GM12878 (cell line): ENCODE data around the gene TRIM17. TPM values are rescaled to one million over a fixed set of nuclear protein-coding genes. Genes with fewer than 3 reads are reported as not detected.

Experiments used
- ATAC-seq: fragments of 200-7000 bp; cut with Tn5 transposase; 3 replicates; pipeline ENCODE4 v1.9.1; 2020; ENCODE audit warnings: mild to moderate bottlenecking, moderate library complexity
- BruUV-seq: library from RNA; stranded (reverse); fragments of 400-500 nt; replicated peaks from 2 replicates; lab custom pipeline; 2021; lab: Mats Ljungman, UMichigan
- CTCF ChIA-PET: fragments of 300-600 bp; sonication (Branson Sonifier 250); formaldehyde crosslinking; extraction: SDS; loops from one replicate; lab custom pipeline; 2021; ENCODE audit warnings: inconsistent platforms; lab: Yijun Ruan, JAX
- POLR2A ChIA-PET: fragments of 350-600 bp; formaldehyde crosslinking; extraction: SDS; loops from one replicate; lab custom pipeline; 2021; ENCODE audit warnings: inconsistent platforms; lab: Charles Lee
- RAD21 ChIA-PET: fragments of 300-600 bp; sonication (Branson Sonifier 250); formaldehyde crosslinking; loops from one replicate; lab custom pipeline; 2023; ENCODE audit warnings: antibody characterized with exemption; ENCODE audit not compliant: unreplicated experiment; lab: Charles Lee
- SMC1A ChIA-PET: fragments of 300-600 bp; sonication (Branson Sonifier 250); formaldehyde crosslinking; loops from one replicate; lab custom pipeline; 2023; ENCODE audit not compliant: unreplicated experiment, uncharacterized antibody; lab: Charles Lee
- DNase-seq: peaks from one replicate; pipeline ENCODE4 v3.0.0-alpha.2; 2011; ENCODE audit warnings: low read depth, low spot score
- FAIRE-seq: peaks from 3 replicates; lab custom pipeline; 2011; peaks lifted over from hg19 to GRCh38; lab: Jason Lieb, UNC
- H2AFZ ChIP-seq: 2 replicates; pipeline ENCODE4 v1.6.0; 2011; ENCODE audit warnings: low read depth, low read length, control low read depth; ENCODE audit not compliant: control insufficient read depth
- H3K27ac ChIP-seq: 2 replicates; pipeline ENCODE4 v1.5.1; 2011; ENCODE audit warnings: control low read depth; ENCODE audit not compliant: control insufficient read depth, insufficient read depth
- H3K27me3 ChIP-seq, 2 experiments: replicated peaks in 1 of 2; 2 replicates each; pipeline versions ENCODE4 v1.6.0 to v1.6.1; 2011; ENCODE audit warnings: low read length in 1 of 2; ENCODE audit not compliant: control insufficient read depth in 2 of 2, insufficient read depth in 2 of 2
- H3K36me3 ChIP-seq, 2 experiments: 2 replicates each; pipeline ENCODE4 v1.5.1; 2011; ENCODE audit warnings: low read length in 1 of 2; ENCODE audit not compliant: control insufficient read depth in 2 of 2, insufficient read depth in 2 of 2
- H3K4me1 ChIP-seq: 2 replicates; pipeline ENCODE4 v1.6.1; 2011; ENCODE audit warnings: mild to moderate bottlenecking, low read length, moderate library complexity, mixed read lengths; ENCODE audit not compliant: control insufficient read depth, insufficient read depth
- H3K4me2 ChIP-seq: 2 replicates; pipeline ENCODE4 v1.6.0; 2011; ENCODE audit warnings: control low read depth; ENCODE audit not compliant: control insufficient read depth, insufficient read depth
- H3K4me3 ChIP-seq: fragments of 200-600 bp; sonication (generic); 2 replicates; pipeline ENCODE4 v1.5.1; 2016
- H3K79me2 ChIP-seq: 2 replicates; pipeline ENCODE4 v1.6.0; 2011; ENCODE audit warnings: low read length; ENCODE audit not compliant: control insufficient read depth, insufficient read depth
- H3K9ac ChIP-seq: 2 replicates; pipeline ENCODE4 v1.8.0; 2011; ENCODE audit warnings: low read length, control low read depth, mixed read lengths; ENCODE audit not compliant: control insufficient read depth, insufficient read depth
- H3K9me3 ChIP-seq: replicated peaks from 3 replicates; pipeline ENCODE4 v1.5.1; 2011; ENCODE audit warnings: mild to moderate bottlenecking, low read length; ENCODE audit not compliant: control insufficient read depth, insufficient read depth
- H4K20me1 ChIP-seq: 2 replicates; pipeline ENCODE4 v1.6.0; 2011; ENCODE audit not compliant: control insufficient read depth, insufficient read depth
- CHD4 ChIP-seq: fragments of 200-600 bp; sonication (generic); IDR thresholded peaks from 2 replicates; pipeline ENCODE4 v1.6.1; 2016; ENCODE audit warnings: mild to moderate bottlenecking
- EGR1 ChIP-seq, 2 experiments: IDR thresholded peaks; 1 replicate in 1 of 2; 2 replicates in 1 of 2; pipeline ENCODE4 v1.6.1; 2011 to 2012; ENCODE audit warnings: low read depth in 2 of 2, low read length in 2 of 2, borderline replicate concordance in 1 of 2, mild to moderate bottlenecking in 1 of 2, moderate library complexity in 1 of 2
- HDAC2 ChIP-seq: fragments of 200-600 bp; sonication (generic); IDR thresholded peaks from 2 replicates; pipeline ENCODE4 v1.6.1; 2017
- HSF1 ChIP-seq: fragments of 150-350 bp; IDR thresholded peaks from 2 replicates; pipeline ENCODE4 v1.6.1; 2014; ENCODE audit warnings: mild to moderate bottlenecking, low read depth, low read length
- NFXL1 ChIP-seq: fragments of 450-650 bp; IDR thresholded peaks from 2 replicates; pipeline ENCODE4 v1.6.1; 2017; ENCODE audit warnings: antibody characterized with exemption, mild to moderate bottlenecking, borderline replicate concordance
- PBX3 ChIP-seq: IDR thresholded peaks from 2 replicates; pipeline ENCODE4 v1.6.1; 2011; ENCODE audit warnings: mild to moderate bottlenecking, low read depth, low read length, moderate library complexity; ENCODE audit not compliant: insufficient replicate concordance
- RB1 ChIP-seq: fragments of 450-650 bp; formaldehyde crosslinking; IDR thresholded peaks from 2 replicates; pipeline ENCODE4 v1.6.1; 2017; ENCODE audit warnings: mild to moderate bottlenecking, borderline replicate concordance
- RBBP5 ChIP-seq: fragments of 200-600 bp; sonication (generic); conservative IDR thresholded peaks from 2 replicates; pipeline ENCODE4 v1.6.1; 2016
- RELB ChIP-seq: fragments of 450-650 bp; IDR thresholded peaks from 2 replicates; pipeline ENCODE4 v1.6.1; 2017; ENCODE audit warnings: low read depth, mild to moderate bottlenecking, moderate library complexity
- SMAD1 ChIP-seq: fragments of 450-650 bp; IDR thresholded peaks from 2 replicates; pipeline ENCODE4 v1.6.1; 2018; ENCODE audit warnings: mild to moderate bottlenecking, low read depth; ENCODE audit not compliant: partially characterized antibody
- SREBF2 ChIP-seq: IDR thresholded peaks from 2 replicates; pipeline ENCODE4 v1.6.1; 2012; ENCODE audit warnings: mild to moderate bottlenecking, low read length
- ZNF274 ChIP-seq: IDR thresholded peaks from one replicate; pipeline ENCODE4 v1.8.0; 2011; ENCODE audit not compliant: insufficient read length, insufficient read depth
- WGBS: methylation state at CpG from one replicate; pipeline ENCODE4 v1.1.6; 2016; ENCODE audit warnings: low lambda C conversion rate; ENCODE audit not compliant: insufficient replicate concordance, insufficient coverage; ENCODE audit errors: missing lambda C conversion rate; 5-methylcytosine and 5-hydroxymethylcytosine counted together
- in situ Hi-C: fragments of 300-500 bp; cut with MboI; formaldehyde crosslinking; loops from 9 replicates; pipeline ENCODE4 v1.14.3; 2018; ENCODE audit warnings: mixed read lengths
- intact Hi-C: fragments of 100-400 bp; cut with micrococcal nuclease; formaldehyde crosslinking; loops from one replicate; pipeline ENCODE4 v1.14.2; 2022; ENCODE audit not compliant: unreplicated experiment
- polyA plus RNA-seq, 11 experiments: library from polyadenylated mRNA; depleted of rRNA in 4 of 11; unstranded in 6 of 11; stranded (reverse) in 5 of 11; fragments of >200 nt; fragmentation: Nextera tagmentation in 4 of 11; fragmentation: Illumina TruSeq in 1 of 11; extraction: Ambion mirVana in 4 of 11; extraction: Trizol in 1 of 11; gene quantifications; 1 replicate in 1 of 11; 2 replicates in 10 of 11; pipeline versions ENCODE4 v1.2.1 to v1.2.3, GENCODE V29; 2011 to 2016; ENCODE audit warnings: inconsistent platforms in 2 of 11, missing spikeins in 2 of 11, low read depth in 1 of 11
- total RNA-seq, 4 experiments: library from RNA; depleted of rRNA in 3 of 4; stranded (reverse); fragments of >200 nt in 3 of 4; fragmentation: Illumina TruSeq in 1 of 4; extraction: Trizol in 1 of 4; gene quantifications; 2 replicates each; pipeline versions ENCODE4 v1.2.1 to v1.2.3, GENCODE V29; 2013 to 2021
- TF ChIP-seq, protein P1 (sequence below): IDR thresholded peaks from 2 replicates; pipeline ENCODE4 v1.6.1; 2012; ENCODE audit warnings: low read depth, low read length, improper control_type of control experiment
- TF ChIP-seq, protein P2 (sequence below): IDR thresholded peaks from 2 replicates; pipeline ENCODE4 v1.6.1; 2012; ENCODE audit warnings: improper control_type of control experiment, low read depth, low read length; ENCODE audit not compliant: insufficient replicate concordance

TRIM17 gene
- total and polyA plus RNA-seq, 10 of the 15 experiments (the other 5 are each of a cell fraction or from before 2014, with no cell fraction given) = 0.16 to 0.32 TPM; not detected in 8

GRCh38 chr1:228454238-228454637, 37.6 kb upstream of the TRIM17 start:
- no peak for FAIRE-seq

More at GRCh38 chr1:228454238-228454637, 37.6 kb upstream of the TRIM17 start:
- no peak for DNase-seq
- intact Hi-C loops = no loop called here
- Histone ChIP-seq H3K27me3 (no peaks in the 10 kb centered on the region), H3K36me3 (no peaks in the 10 kb centered on the region), H2AFZ (no peak overlapping the region), H3K9me3 (no peaks in the 10 kb centered on the region), H3K27ac (no peak overlapping the region), H4K20me1 (no peaks in the 10 kb centered on the region), H3K4me1 (no peaks in the 10 kb centered on the region), H3K4me2 (no peak overlapping the region), H3K79me2 (peaks cover 11% of the 10 kb centered on the region), H3K9ac (no peak overlapping the region), H3K4me3 (no peak overlapping the region)
- in situ Hi-C loops = no loop called here
- CTCF ChIA-PET = interaction anchor here (1.4 kb wide), 1 partner anchor 288 kb away, joined by 4 read pairs; no protein-coding TSS in a partner anchor
- WGBS = 24% methylated on average over 1 of the region's 1 CpG
- SMC1A ChIA-PET = no interaction called here
- TF ChIP-seq RB1 (no peak), HSF1 (no peak), HDAC2 (no peak), SMAD1 (no peak), RELB (no peak), SREBF2 (no peak), RBBP5 (no peak), NFXL1 (no peak), EGR1 (IDR thresholded peaks at IDR 0.05; ENCODE audit: borderline replicate concordance in 1 of 2, low read depth in 2 of 2, low read length in 2 of 2) (no peak), PBX3 (no peak), ZNF274 (no peak), CHD4 (no peak)
- TF ChIP-seq, protein P1, sequence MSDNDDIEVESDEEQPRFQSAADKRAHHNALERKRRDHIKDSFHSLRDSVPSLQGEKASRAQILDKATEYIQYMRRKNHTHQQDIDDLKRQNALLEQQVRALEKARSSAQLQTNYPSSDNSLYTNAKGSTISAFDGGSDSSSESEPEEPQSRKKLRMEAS = no peak
- TF ChIP-seq, protein P2, sequence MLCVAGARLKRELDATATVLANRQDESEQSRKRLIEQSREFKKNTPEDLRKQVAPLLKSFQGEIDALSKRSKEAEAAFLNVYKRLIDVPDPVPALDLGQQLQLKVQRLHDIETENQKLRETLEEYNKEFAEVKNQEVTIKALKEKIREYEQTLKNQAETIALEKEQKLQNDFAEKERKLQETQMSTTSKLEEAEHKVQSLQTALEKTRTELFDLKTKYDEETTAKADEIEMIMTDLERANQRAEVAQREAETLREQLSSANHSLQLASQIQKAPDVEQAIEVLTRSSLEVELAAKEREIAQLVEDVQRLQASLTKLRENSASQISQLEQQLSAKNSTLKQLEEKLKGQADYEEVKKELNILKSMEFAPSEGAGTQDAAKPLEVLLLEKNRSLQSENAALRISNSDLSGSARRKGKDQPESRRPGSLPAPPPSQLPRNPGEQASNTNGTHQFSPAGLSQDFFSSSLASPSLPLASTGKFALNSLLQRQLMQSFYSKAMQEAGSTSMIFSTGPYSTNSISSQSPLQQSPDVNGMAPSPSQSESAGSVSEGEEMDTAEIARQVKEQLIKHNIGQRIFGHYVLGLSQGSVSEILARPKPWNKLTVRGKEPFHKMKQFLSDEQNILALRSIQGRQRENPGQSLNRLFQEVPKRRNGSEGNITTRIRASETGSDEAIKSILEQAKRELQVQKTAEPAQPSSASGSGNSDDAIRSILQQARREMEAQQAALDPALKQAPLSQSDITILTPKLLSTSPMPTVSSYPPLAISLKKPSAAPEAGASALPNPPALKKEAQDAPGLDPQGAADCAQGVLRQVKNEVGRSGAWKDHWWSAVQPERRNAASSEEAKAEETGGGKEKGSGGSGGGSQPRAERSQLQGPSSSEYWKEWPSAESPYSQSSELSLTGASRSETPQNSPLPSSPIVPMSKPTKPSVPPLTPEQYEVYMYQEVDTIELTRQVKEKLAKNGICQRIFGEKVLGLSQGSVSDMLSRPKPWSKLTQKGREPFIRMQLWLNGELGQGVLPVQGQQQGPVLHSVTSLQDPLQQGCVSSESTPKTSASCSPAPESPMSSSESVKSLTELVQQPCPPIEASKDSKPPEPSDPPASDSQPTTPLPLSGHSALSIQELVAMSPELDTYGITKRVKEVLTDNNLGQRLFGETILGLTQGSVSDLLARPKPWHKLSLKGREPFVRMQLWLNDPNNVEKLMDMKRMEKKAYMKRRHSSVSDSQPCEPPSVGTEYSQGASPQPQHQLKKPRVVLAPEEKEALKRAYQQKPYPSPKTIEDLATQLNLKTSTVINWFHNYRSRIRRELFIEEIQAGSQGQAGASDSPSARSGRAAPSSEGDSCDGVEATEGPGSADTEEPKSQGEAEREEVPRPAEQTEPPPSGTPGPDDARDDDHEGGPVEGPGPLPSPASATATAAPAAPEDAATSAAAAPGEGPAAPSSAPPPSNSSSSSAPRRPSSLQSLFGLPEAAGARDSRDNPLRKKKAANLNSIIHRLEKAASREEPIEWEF = no peak
- ATAC-seq = no peak
- RAD21 ChIA-PET = no interaction called here
- POLR2A ChIA-PET = no interaction called here
- BruUV-seq = no TSS peak
